ENCODE results near the gene MMP24.

The MMP24 gene

DNA sequence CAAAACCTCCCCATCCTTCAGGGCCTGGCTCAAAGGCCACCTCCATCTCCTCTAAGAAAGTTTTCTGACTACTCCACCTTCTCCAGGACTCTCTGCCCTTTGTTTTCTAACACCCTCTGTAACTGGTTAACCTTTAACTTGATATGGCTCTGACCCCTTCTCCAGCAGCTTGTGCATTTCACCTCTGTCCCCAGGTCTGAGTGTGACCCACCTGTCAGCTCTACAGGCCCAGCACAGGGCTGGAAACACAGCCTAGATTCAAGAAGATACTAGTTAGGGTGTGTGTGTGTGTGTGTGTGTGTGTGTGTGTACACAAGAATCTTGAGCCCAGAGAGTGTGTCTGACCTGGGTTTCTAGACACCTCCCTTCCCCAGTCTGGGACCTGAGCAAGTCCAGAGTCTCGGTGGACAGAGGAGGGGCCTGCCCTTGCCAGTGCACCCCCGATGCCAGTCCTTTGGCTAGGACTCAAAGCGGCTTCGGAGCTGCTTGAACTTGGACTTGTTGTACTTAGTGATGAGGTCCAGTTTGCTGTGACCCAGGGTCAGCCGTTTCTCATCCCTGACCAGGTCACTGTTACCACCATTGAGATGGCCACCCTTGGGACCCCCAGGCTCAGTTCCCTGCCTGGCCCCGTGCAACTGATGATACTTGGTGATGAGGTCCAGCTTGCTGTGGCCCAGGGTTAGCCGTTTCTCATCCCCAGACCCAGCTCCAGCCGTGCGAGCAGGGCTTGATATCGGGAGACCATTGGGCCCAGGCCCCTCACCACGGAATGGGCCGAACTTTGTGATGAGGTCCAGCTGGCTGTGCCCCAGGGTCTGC is 59.8 kb downstream of the MMP24 start:
- no peak for TF ChIP-seq CTCF (conservative IDR thresholded peaks at IDR 0.05; ENCODE audit: control insufficient read depth, insufficient read depth, low read depth, low read length)
- no peak overlapping the region for H3K4me3 ChIP-seq (ENCODE audit: control insufficient read depth, low read depth, low read length)
- DNase-seq (ENCODE audit: low read depth): no peak

- TF ChIP-seq CTCF (conservative IDR thresholded peaks at IDR 0.05; ENCODE audit: control insufficient read depth, insufficient read depth, low read depth, low read length): no peak
- no peak overlapping the region for H3K4me3 ChIP-seq (ENCODE audit: control insufficient read depth, low read depth, low read length)
- DNase-seq (ENCODE audit: low read depth): no peak
These were observed 60.5 kb downstream of the MMP24 start for GRCh38 chr20:35286899-35287508.

DNA sequence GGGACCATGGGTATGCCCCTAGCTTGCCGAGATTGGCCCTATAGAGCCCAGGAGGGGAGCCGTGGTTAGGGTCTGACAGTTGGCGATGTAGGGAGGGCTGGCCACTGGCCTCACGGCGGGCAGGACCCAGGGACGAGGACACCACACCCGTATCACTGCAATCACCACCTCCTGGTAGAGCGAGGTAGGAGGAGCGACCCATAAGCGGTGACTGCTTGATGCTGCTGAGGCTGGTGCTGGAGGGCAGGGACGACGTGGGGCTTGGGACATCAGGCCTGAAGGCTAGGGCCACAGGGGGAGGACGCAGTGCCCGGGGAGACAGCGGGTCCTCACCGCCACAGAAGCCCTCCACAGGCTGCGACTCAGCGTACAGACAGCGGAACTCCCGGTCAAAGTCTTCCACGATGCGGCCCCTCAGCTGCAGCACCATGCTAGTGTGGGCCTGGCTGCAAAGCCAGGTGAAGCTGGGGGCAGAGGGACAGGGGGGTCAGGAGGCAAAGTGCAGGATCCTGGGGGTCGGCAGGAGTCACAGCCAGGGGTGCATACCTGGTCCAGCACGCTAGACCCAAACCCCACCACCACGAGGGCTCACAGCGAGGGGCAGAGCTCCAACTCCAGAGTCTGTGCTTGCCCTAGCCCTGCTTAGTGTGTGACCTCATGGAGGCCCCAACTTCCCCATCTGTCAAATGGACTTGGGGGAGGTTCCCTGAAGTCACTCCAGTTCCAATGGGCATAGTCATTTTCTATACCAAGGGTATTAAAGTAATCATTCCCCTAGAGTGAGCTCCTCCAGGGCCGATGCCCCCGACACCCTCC is 61.2 kb downstream of the MMP24 start:
- TF ChIP-seq CTCF (conservative IDR thresholded peaks at IDR 0.05; ENCODE audit: control insufficient read depth, insufficient read depth, low read depth, low read length): no peak
- no peak for DNase-seq (ENCODE audit: low read depth)
- H3K4me3 ChIP-seq (ENCODE audit: control insufficient read depth, low read depth, low read length): no peak overlapping the region

DNA sequence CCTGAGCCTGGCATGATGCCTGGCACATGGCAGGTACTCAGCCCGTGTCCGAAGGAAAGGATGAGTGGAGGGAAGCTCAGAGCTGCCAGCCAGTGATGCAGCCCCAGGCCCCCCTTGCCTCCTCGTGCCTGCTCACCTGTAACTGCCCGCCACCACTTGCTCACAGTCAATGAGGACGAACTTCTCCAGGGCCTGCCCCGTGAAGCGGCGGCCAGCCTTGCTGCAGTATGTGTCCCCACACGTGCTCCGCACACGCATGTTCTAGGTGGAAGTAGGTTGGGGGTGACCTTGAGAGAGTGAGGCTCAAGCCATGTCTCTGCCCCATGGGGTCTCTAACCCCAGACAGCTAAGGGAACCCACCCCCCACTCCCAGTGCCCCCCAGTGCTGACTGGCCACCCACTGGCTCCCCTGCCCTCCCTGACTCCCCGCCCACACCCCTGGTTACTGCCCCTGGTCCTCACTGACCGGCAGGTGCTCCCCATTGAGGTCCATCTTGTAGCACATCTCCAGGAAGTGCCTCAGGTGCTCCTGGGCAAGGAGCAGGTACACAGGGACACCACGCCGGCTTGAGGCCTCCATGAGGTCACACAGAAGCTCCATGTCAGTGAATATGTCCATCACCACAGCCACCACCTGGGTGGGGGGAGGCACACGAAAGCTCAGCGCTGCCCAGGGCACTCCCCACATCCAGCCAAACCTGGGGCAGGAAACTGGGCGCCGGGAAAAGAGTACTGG is 62.0 kb downstream of the MMP24 start:
- DNase-seq (ENCODE audit: low read depth): no peak
- TF ChIP-seq CTCF (conservative IDR thresholded peaks at IDR 0.05; ENCODE audit: control insufficient read depth, insufficient read depth, low read depth, low read length): no peak
- H3K4me3 ChIP-seq (ENCODE audit: control insufficient read depth, low read depth, low read length): no peak overlapping the region

DNA sequence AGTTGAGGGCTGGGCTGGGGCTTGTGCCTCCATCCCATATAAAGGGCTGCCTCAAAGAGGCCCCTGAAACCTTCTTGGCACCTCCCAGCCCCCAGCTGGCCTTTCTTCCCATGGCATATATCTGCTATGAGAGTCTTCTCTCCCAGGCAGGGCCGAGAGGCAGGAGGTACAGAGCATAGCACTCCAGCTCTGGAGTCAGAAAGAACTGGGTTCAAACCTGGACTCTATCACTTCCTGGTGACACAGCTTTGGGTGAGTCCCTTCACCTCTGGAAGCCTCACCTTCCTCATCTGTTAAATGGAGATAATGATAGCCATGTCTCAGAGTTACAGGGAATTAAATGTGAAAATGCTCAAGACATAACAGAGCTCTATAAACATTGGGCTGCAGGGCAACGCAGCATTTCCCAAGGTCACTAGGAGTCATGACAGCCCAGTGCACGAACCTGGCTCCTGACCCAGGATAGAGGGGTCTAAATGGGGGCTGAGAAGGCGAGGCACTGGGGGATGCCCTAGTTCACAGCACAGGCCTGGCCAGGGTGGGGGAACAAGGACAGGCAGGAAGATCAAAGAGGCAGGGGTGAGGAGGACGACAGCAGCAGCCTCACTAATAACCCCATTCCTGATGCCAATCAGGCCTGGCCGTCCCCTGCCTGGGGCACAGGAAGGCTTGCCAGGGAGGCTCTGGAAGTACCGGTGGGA is 63.8 kb downstream of the MMP24 start:
- DNase-seq (ENCODE audit: low read depth): no peak
- no peak overlapping the region for H3K4me3 ChIP-seq (ENCODE audit: control insufficient read depth, low read depth, low read length)
- TF ChIP-seq CTCF (conservative IDR thresholded peaks at IDR 0.05; ENCODE audit: control insufficient read depth, insufficient read depth, low read depth, low read length): no peak
